HG03064 (cell line): ENCODE data around the gene SERPINB4.
"Not testable (repeated sequence)": the region's sequence is repeated elsewhere in the genome, so short reads cannot be mapped to it uniquely, and the experiment has no call there.

Source experiments
- ATAC-seq: cut with Tn5 transposase; IDR thresholded peaks from one replicate; pipeline ENCODE4 v1.9.1; 2021; ENCODE audit warnings: low read depth; ENCODE audit not compliant: unreplicated experiment

SERPINB4 gene

DNA sequence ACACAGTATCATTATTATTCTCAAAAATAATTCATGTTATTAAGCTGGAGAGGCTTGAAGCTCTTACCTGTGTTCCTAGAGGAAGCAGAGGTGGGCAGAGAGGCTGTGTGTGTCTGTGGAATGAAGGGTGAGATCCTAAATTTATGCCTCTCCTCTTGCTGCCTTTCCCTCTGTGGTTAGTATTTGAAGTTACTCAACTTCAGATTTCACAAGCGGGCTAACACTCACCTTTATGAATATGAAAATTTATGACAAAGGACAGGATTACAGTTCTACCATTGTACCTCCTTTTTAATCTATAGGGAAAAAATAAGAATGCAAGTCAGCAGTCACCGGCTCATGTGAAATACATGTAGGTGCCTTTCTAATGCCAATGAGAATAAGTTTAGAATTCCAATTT, at the start of gene SERPINB4:
SERPINB4 (minus strand) TSS at position 115 of the 400 bp plus-strand sequence. CDS start 679 bp downstream, outside the sequence.
- not testable (repeated sequence) for ATAC-seq

DNA sequence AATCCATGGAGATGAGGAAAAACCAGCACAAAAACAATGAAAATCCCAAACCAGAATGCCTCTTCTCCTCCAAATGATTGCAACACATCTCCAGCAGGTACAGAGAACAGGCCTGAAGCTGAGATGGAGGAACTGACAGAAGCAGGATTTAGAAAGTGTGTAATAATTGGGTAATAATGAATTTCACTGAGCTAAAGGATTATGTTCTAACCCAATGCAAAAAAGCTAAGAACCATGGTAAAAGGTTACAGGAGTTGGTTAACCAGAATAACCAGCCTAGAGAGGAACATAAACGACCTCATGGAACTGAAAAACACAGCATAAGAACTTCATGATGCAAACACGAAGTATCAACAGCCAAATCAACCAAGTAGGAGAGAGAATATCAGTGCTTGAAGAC, 45.0 kb upstream of the SERPINB4 start:
- ATAC-seq = no peak

DNA sequence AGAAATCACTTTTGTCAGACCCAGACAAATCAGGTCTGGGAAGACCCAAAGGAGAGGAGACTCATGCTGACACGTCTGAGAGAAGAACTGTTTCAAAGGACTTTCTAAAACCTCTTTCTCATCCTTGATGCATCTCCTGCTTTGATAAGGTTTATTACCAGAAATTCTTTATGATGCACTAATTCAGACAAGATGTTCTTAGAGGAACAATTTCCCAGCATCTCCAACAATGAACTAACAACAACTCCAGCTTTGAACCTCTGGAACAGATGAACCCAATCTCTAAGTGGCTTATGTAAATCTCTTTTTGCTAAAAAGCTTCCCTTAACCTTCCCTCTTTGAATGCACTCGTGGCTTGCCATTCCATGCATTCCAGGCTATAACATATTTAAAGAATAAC, 42.8 kb upstream of the SERPINB4 start:
- no peak for ATAC-seq

DNA sequence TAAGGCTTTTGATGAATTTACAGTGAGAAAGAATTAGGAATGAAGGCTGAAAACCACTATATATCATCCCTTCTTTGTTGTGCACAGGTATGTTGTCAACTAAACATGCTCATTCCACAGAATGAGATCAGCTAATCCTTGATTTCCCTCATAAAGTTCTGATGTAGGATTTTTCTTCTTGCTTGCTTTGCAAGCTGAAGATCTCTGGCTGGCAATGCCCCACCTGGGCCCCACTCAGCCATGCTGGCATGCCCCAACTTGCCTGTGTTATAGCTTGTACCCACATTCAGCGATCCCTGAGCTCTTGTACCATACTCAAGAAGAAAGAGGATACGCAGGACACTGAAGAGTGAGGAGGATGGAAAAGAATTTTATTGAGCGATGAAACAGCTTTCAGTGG, 40.7 kb upstream of the SERPINB4 start:
- ATAC-seq = no peak

DNA sequence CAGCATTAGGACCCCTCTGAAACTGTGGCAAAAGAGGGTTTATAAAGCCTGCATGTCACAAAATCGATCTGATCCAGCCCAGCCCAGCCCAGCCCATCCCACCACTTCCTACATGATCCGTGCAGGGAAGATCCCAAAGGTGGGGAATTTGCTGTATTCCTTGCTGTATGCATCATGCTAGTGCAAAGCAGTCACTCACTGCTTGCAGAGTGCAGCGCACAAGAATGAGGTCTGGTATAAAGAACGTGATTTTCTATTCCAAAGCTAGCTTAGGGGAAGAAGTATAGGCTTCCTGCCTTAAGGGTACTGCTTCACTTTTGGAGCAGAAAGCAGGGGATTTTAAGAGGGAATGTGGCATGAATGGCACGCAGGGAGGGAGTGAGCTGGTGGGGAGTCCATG, 39.8 kb upstream of the SERPINB4 start:
- ATAC-seq = no peak

DNA sequence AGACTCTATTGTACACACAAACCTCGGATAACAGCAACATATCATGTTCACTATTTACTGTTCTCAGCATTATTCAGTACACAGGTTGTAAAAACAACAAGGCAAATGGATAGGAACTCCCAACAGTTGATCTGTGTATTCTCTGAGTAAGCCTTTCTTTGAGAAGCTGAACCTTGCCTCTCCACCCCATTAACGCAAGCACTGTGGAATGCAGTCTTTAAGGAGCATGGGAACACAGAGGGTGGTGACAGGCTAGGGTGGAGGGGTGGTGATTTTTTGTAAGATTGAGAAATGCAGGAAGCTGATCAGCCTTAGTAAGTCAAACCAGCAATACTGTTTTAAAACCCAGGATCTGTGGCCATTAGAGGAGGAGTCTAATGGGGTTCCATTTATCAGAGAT, 39.1 kb upstream of the SERPINB4 start:
- ATAC-seq = no peak

DNA sequence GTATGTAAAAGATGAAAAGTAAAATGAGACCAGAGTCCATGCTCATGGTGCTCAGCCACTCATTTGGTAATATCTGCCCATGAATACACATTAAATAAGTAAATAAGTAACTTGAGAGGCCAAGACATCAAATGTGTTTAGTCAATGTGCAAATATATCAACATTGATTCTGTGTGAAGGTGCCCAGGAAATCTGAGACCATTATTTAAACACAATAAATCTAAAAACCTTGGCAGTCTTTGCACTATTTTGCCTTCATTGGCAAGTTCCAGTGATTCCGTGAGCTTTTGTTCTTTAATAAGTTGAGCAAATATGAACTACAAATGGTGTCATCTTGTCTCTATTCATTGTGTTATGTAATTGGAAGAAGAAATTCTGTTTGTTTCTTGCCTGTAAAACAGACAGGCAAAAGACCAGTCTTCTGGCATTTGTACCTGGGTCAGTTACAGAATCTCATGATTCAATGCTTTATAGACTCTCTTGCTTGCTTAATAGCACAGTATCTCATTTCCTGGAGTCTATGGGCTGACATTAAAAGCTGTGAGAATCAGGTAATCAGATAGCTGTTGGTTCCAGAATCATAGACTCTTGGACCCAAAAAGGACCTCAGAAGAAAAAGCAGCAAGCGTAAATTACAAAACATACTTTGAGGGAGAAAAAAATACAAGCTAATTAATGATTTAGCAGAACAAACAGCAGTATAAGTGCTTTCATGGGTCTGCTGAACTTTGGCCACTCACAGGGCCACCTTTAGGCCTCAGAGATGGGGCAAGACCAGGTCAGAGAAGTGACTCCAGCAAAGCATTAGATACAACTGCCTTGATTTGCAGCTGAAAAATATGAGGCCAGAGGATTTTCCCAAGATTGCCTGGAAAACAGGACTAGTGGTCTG, 37.6 kb upstream of the SERPINB4 start:
- no peak for ATAC-seq

DNA sequence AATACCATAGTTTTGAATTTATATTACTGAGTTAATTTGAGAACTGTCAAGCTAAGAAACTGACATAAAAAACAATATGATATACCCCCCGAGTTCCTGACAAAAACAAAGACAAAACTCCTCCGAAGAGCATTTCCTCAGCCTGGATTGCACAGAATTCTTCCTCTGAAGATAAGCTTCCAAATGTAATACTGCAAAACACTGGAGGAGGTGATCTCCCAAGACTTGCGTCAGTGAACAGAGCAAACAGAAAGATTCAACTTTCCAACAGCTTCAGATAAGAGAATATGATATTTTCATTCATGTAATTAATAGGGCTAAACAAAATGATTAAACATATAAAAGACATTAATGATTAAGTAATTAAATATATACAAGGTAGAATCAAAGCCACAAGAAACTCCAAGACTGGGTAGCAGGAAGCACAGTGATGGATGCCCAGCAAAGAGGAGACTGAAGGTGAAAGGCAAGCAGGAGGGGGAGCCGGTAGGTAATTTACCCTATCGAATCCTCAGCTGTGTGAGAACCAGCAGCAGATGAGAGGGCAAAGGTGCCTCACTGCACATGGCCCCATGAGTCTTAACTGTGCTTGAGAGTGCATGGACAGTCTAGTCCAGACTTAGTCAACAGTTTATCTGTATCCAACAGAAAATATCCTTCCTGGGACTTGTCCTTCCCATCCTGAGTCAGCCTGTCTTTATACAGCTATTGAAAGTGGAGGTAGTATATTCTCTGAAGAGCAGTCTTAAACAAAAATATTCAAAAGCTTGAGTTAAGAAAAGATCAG, 36.0 kb upstream of the SERPINB4 start:
- ATAC-seq = no peak

DNA sequence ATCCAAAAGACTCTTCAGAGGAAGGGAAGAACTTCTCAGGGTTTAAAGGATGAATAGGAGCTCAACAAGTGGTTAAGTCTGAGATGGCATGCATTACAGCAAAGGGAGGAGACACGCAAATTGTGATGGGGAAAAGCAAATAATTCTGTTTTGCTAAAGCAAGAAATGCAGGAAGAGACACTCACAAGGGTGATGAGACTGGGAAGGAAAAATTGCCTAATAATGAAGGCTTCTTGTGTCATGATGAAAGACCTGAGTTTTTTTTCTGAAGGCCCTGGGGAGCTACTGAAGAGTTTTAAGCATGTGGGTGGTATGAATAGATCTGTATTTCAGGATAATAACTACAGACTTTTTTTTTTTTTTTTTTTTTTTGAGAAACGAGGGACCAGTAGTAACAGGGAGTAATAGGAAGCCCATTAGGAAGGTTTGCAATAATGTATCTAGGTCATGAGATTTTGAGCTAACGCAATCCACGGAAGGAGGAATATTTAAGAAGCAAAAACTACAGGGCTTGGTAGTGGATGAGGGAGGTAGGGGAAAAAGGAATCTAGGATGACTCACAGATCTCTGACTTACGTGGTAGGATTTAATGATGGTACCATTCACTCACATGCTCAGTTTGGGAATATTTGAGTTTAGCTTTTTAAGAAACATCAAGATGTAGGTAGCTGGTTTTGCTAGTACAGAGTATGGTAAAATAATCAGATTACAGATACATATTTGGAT, 33.6 kb upstream of the SERPINB4 start:
- no peak for ATAC-seq

DNA sequence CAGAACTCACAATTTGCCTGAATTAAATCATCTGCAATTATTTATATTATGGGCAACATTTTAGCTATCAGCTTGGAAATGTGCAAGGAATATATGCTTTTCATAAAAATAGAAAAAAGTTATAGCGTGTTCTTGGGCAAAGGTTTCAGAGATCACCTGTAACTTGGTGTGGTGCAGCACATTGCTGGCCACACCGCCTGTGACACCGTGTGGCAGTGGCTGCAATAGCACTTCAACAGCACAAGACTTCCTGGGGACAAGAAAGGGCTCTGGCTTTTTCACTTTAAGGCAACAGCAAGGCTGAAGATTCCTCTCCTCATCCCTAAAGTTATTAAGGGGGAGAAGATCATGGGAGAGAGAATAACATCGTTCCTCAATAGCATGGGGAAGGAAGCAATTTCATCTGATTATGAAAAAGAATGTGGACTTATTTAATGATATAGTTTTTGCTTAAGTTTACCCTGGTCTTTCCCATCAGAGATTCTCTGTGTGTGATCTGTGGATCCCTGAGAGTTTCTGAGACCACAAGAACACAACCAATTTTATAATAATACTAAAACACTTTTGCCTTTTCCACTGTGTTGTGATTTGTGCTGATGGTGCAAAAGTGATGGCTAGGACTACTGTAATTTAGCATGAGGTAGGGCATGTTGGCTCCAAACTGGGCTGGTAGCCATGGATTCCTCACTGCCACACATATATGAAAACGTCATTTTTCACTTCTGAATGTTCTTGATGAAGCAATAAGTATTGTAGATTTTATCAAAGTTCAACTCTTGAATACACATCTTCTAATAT, 32.7 kb upstream of the SERPINB4 start:
- ATAC-seq = no peak

DNA sequence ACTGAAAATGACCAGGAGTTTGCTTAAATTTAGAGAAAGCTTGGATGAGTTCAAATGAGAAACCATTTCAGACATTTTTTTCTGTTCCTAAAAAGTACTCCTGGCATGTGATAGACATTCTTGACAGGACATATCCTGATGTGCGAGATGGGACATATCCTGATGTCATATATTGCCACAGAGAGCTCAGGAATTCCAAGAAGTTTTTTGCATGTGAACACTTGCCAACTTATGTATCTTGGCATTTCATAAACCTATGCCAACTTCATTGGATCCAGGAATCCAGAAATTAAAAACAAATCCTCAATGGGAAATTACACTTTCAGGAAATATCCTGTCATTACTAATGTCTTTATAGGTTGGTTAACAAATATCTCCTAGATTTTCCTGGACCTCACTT, 20.5 kb upstream of the SERPINB4 start:
- ATAC-seq = no peak

DNA sequence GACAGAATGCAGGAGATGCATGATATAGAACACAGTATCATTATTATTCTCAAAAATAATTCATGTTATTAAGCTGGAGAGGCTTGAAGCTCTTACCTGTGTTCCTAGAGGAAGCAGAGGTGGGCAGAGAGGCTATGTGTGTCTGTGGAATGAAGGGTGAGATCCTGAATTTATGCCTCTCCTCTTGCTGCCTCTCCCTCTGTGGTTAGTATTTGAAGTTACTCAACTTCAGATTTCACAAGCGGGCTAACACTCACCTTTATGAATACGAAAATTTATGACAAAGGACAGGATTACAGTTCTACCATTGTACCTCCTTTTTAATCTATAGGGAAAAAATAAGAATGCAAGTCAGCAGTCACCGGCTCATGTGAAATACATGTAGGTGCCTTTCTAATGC, 17.7 kb upstream of the SERPINB4 start, which contains the start of gene SERPINB3:
SERPINB3 (minus strand) TSS at position 144 of the 400 bp plus-strand sequence. CDS start 677 bp downstream, outside the sequence.
- ATAC-seq = not testable (repeated sequence)

DNA sequence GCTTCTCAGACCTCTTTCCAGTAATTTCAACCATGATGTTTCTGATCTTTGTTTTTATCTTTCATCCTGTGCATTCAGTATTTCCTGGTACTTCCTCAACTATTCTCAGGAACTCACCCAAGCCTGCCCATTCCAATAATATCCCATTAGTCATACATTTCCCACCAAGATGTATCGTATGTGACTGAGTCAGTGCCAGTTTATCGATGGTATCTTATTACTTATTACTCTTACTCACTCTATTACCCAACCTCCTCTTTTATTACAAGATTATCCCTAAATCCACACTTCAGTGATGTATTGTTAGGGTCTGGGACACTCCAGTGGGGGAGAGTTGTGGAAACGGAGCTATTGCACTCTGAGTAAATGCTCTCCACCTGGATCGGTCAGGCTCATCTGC, 14.9 kb upstream of the SERPINB4 start:
- not testable (repeated sequence) for ATAC-seq

DNA sequence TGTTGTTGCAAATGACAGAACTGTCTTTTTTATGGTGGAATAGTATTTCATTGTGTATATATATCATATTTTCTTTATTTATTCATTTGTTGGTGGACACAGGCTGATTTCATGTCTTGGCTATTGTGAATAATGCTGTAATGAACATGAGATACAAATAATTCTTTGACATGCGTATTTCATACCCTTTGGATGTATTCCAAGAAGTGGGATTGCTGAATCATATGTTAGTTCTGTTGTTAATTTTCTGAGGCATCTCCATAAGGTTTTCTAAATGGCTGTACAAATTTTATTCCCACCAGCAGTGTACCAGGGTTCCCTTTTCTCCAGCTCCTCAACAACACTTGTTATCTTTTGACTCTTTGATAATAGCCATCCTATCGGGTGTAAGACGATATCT, 6.2 kb upstream of the SERPINB4 start:
- not testable (repeated sequence) for ATAC-seq

DNA sequence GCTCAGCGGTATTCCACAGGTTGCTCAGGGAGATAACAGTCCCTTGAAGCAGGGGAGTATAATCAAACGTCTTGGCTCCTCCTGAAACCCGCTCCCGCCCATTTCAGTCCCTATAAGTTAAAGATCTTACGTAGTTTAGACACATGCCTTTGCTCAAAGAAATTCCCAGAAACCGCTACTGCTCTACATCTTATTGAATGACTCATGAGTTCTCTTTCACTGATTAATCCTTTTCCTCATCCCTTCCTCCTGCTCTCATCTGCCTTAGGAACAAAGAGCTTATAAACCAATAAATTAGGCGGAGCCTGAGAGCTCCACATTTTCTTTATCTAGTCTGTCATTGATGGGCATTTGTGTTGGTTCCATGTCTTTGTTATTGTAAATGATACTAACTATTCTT, 4.2 kb upstream of the SERPINB4 start:
- ATAC-seq = no peak

DNA sequence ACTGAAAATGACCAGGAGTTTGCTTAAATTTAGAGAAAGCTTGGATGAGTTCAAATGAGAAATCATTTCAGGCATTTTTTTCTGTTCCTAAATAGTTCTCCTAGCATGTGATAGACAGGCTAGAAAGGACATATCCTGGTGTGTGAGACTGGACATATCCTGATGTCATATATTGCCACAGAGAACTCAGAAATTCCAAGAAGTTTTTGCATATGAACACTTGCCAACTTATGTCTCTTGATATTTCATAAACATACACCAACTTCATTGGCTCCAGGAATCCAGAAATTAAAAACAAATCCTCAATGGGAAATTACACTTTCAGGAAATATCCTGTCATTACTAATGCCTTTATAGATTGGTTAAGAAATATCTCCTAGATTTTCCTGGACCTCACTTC, 2.9 kb upstream of the SERPINB4 start:
- no peak for ATAC-seq

DNA sequence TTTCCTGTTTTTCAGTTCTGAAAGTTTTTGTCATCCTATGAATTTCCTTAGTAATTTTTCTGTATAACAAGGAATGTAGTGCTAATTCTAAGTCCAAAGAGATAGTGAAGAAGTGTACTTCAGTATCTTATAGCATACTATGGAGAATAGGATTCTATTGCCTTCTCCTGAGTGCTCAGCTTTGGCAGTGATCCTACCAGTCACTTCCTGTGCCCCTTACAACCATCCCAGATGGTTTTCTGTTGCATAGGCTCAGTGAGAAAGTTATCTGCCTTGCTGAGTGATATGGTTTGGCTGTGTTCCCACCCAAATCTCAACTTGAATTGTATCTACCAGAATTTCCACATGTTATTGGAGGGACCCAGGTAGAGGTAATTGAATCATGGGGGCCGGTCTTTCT, 638 bp upstream of the SERPINB4 start:
- not testable (repeated sequence) for ATAC-seq

DNA sequence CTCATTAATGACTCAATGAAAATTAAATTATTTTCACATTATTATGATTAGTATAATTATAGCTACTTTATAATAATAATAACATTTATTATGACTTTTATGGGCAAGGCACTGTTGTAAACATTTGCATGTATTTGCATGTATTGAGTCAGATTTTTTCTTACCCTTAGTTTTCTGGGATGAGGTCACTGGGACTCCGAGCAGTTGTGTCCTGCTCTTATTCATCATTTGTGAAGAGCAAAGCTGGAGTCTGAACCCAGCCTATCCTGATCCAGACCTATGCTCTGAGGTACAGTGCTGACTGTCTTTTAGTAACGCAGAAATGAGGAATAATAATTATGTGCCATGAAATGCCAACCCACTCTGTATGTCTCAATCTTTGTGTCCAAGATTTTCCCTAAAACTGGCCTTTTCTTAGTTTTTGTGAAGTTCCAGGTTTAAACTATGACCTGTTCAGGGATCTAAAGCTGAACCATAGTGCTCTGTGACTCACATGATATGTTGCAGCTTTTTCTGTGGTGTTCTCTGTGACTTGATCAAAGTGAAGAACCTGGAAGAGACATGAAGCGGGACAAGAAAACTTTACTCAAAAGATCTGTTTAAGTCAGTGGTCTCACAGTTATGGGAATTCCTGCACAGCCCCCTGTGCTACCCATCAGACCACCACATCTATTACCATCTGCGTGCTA, 1.2 kb downstream of the SERPINB4 start:
- not testable (repeated sequence) for ATAC-seq

DNA sequence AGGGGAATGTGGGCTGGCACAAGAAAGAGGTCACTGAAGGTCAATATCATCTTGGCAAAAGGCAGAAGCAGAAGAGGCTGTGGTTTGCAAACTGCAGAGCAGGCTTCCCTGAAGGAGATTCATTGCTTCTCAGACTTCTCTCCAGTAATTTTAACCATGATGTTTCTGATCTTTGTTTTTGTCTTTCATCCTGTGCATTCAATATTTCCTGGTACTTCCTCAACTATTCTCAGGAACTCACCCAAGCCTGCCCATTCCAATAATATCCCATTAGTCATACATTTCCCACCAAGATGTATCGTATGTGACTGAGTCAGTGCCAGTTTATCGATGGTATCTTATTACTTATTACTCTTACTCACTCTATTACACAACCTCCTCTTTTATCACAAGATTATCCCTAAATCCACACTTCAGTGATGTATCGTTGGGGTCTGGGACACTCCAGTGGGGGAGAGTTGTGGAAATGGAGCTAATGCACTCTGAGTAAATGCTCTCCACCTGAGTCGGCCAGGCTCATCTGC, 2.8 kb downstream of the SERPINB4 start:
- ATAC-seq = not testable (repeated sequence)
